ENCODE measurements around the gene PNPT1. TPM values are rescaled to one million over a fixed set of nuclear protein-coding genes. Genes with fewer than 3 reads are reported as not detected.
"Not testable (repeated sequence)": the region's sequence is repeated elsewhere in the genome, so short reads cannot be mapped to it uniquely, and the experiment has no call there.

Gene PNPT1
- polyA plus RNA-seq, 1 donor = 31.0 TPM

- not testable (repeated sequence) for DNase-seq
Measured at GRCh38 chr2:55692740-55693139, 904 bp downstream of the PNPT1 start.

- DNase-seq = no peak
Measured at GRCh38 chr2:55672630-55673029, 21.0 kb downstream of the PNPT1 start.

- no peak for DNase-seq
Measured at GRCh38 chr2:55668956-55669355, 24.7 kb downstream of the PNPT1 start.

GRCh38 chr2:55653255-55653654 is 40.4 kb downstream of the PNPT1 start:
- DNase-seq = no peak

- DNase-seq = no peak
Measured at GRCh38 chr2:55649211-55649610, 44.4 kb downstream of the PNPT1 start.

GRCh38 chr2:55636831-55637230 is 56.8 kb downstream of the PNPT1 start:
- DNase-seq = no peak

GRCh38 chr2:55628931-55629330 is 64.7 kb downstream of the PNPT1 start:
- no peak for DNase-seq

GRCh38 chr2:55627915-55628314 is 65.7 kb downstream of the PNPT1 start:
- DNase-seq = no peak

GRCh38 chr2:55621802-55622201 is 71.8 kb downstream of the PNPT1 start:
- DNase-seq = no peak

- no peak for DNase-seq
Measured at GRCh38 chr2:55620123-55620779, 73.4 kb downstream of the PNPT1 start.

- peak; percentile 55 for DNase-seq
Measured at GRCh38 chr2:55618275-55619055, 75.2 kb downstream of the PNPT1 start.

GRCh38 chr2:55618025-55618274 is 75.7 kb downstream of the PNPT1 start:
- no peak for DNase-seq

- peak; percentile 99 for DNase-seq
Measured at GRCh38 chr2:55617175-55618024, 76.2 kb downstream of the PNPT1 start, which contains the start of gene PPP4R3B. PPP4R3B (minus strand) TSS chr2:55617622; CDS start chr2:55617285, 337 bp downstream.

GRCh38 chr2:55616551-55617174 is 77.0 kb downstream of the PNPT1 start:
- peak; percentile 52 for DNase-seq

GRCh38 chr2:55611997-55612396 is 81.6 kb downstream of the PNPT1 start:
- DNase-seq = no peak

GRCh38 chr2:55610954-55611743 is 82.5 kb downstream of the PNPT1 start:
- no peak for DNase-seq

- no peak for DNase-seq
Measured at GRCh38 chr2:55609938-55610578, 83.6 kb downstream of the PNPT1 start.

- no peak for DNase-seq
Measured at GRCh38 chr2:55609193-55609794, 84.3 kb downstream of the PNPT1 start.

- no peak for DNase-seq
Measured at GRCh38 chr2:55607717-55608116, 85.9 kb downstream of the PNPT1 start.

GRCh38 chr2:55604027-55604565 is 89.5 kb downstream of the PNPT1 start:
- no peak for DNase-seq

Data from left kidney (tissue), 2 donors.